NCI-H748 (cell line): ENCODE results near the gene KRT31.
"Not testable (repeated sequence)": the region's sequence is repeated elsewhere in the genome, so short reads cannot be mapped to it uniquely, and the experiment has no call there.

Experiments used
- DNase-seq: peaks from one replicate; lab custom pipeline; 2025; ENCODE audit not compliant: unreplicated experiment; lab: John Stamatoyannopoulos, UW

The KRT31 gene

DNA sequence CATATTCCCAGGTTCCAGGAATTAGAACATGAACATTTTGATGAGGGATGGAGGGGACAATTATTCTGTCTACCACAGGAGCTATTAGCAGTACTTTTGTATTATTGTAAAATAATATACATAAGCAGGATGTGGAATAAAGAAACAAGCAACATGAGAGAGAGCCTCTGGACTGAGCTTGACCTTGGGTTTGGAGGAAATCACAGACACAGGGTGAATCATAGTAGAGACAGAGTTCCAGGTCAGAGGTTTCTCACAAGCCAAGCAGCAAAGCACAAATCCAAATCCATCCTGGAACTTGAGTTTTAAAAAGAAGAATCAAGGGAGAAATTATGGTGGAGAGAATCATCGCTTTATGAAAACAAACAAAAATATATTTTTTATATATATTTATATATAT is 5.1 kb downstream of the KRT31 start:
- no peak for DNase-seq

DNA sequence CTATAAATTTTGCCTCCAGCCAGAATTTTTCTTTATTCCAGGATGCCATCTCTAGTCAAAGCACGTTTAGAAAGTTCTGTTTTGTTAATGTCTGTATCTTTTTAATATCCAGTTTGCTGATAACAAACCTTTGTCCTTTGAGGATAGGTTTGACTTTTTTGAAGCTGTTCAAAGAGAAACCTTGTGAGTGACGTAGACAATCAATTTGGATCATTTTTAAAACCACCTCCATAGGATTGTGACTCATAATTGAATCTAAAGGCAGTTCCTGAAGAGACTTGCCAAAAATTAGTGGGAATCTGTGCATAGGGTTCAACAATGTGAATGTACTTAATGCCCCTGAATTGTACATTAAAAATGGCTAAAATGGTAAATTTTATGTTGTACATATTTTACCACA is 5.9 kb downstream of the KRT31 start:
- no peak for DNase-seq

DNA sequence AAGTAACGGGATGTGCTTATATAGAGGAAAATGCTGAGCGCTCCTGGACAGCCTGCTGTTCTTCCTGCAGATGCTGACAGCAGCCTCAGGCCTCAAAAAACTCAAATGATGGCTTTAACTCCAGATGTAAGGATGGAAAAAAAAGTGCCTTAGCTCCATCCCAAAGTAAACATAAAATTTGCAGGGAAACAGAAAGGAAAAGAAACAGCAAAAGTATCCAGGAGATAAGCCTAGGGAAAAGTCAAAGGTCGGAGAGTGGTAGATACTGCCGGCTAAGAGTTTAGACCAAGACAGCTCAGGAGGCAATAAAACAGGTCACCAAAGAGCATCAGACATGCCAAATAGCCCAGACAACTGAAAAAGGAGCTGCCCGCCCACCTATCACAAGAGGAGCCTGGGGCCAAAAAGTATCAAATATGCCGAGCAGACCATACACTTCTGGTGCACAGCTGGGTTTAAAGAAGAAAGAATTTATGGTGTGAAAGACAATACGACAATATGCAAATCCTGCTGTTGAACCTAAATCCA is 6.9 kb downstream of the KRT31 start:
- no peak for DNase-seq

DNA sequence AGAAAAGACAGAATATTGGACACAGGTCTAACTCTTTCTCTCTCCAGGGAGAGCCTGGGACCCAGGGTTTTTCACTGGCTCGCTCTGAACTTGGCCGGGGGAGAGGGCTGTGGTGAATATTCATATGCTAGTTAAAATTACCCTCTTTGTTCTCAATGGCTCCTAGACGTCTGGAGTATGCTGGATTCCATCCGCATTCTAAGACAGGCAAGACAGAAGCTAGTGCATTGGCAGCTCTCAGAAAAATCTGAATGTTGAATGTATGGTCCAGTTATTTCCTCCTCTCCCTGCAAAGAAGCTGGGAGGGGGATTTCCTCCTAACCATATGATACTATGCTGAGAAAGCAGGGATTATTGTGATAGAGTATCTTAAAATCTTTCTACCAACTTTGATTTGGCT is 9.7 kb downstream of the KRT31 start:
- no peak for DNase-seq

DNA sequence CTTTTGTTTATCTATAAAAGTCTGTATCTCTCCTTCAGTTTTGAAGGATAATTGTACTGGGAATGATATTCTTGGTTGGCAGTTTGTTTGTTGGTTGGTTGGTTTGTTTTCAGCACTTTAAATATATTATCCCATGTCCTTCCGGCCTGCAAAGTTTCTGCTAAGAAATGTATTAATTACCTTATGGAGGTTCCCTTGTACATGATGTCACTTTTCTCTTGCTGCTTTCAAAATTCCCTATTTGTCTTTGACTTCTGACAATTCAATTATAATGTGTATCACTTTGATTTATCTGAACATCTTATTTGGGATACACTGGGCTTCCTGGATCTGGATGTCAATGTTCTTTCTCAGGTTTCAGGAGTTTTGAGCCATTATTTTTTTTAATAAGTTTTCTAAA is 11.2 kb downstream of the KRT31 start:
- DNase-seq, result no peak

DNA sequence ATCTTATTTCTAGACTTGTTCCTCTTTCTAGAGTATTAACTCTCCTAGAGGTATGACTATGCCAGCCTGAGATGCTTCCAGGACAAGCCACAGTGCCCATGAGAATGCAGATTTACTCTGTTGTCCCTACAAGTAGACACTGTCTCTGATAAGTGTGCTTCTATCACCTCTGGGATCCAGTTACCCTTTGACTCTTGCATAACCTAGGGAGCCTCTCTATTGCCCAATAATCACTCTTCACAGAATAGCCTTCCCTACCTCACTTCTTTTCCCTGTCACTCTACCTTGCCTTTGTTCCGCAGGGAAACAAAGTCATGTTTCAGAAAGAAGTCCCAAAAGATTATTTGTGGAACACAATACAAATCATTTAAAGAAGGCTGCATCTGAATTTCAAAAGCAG is 13.7 kb downstream of the KRT31 start:
- no peak for DNase-seq

DNA sequence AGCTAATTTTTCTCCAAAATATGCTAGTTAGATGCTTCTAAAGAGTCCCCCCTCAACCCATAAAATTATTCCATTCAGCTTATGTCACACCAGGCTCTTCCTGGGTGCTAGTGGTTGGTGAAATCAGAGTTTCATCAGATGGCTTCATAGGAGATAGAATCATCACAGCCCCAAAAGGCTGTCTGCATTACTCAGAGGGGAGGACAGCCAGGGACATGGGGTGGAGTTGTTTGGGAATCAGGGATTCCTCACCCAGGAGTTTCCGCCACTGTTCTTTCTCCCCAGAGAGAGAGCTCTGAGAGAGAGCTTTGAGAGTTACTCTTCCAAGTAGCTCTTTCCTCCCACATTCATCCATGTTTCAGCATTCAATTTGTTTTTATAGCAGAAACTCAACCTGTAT is 15.0 kb downstream of the KRT31 start:
- DNase-seq, result no peak

DNA sequence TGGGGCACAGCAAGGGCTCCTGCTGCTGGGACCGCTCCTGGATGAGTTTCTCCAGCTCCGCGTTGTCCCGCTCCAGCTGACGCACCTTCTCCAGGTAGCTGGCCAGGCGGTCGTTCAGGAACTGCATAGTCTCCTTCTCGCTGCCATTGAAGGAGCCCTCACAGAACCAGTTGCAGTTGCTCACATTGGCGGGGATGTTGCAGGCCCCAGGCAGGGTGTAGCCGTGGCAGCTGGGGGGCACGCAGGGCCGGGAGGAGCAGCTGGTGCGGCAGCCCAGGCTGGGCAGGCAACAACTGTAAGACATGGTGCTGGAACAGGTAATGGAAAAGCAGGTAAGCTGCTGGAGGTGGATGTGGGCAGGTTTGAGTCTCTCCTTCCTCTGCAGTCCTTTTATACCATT is 15.5 kb downstream of the KRT31 start, which contains the start of gene KRT34:
KRT34 (minus strand) TSS at position 364 of the 400 bp plus-strand sequence; CDS start at position 304, 60 bp downstream.
- not testable (repeated sequence) for DNase-seq

DNA sequence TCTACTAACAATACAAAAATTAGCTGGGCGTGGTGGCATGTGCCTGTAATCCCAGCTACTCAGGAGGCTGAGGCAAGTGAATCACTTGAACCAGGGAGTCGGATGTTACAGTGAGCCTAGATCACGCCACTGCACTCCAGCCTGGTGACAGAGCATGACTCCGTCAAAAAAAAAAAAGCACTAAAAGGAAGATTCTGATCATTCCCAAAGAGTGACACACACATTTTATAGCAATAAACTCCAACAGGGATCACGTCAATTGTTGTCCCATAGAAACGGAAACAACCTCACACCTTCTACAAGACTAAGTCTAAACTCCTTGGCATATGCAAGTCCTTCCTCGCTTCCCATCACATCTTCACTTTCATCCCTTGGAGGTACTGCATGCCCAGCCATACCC is 17.3 kb downstream of the KRT31 start:
- DNase-seq, result not testable (repeated sequence)

DNA sequence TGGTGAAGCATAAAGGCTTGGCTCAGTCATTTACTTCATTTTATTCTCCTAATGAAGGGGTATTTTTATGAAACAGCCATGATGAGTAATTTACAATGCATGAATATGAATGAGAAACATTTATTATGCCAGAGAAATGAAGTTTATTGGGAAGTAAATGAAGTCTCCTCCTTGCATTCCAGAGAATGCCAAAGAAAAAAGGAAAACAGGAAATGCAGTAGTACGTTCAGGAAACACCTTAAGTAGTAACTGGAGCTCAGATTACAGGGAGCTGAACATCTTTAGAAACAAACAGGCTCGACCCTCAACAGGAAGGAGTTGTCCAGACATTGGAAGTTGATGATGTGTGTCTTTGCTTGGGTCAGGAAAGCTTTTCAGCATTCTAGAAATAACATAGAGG is 19.9 kb downstream of the KRT31 start:
- no peak for DNase-seq

DNA sequence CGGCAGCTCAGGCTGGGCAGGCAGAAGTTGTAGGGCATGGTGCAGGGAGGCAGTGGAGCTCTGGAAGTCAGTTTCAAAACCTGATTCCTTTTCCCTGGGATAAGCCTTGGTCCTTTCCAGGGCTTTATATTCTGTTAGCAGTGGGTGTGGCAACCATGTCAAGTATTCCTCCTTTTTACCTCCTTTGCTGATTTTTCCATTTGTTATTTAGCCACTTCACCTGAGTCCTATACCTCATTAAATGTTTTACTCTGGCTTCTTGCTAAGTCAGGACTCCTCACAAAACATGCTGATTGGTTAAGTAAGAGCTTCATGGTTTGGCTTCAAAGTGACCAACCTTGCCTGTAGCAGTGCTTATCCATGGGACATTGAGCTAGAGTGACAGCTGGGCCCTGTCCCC is 27.7 kb downstream of the KRT31 start, which contains the start of gene KRT33B:
KRT33B (minus strand) TSS at position 101 of the 400 bp plus-strand sequence; CDS start at position 38, 63 bp downstream.
- no peak for DNase-seq

DNA sequence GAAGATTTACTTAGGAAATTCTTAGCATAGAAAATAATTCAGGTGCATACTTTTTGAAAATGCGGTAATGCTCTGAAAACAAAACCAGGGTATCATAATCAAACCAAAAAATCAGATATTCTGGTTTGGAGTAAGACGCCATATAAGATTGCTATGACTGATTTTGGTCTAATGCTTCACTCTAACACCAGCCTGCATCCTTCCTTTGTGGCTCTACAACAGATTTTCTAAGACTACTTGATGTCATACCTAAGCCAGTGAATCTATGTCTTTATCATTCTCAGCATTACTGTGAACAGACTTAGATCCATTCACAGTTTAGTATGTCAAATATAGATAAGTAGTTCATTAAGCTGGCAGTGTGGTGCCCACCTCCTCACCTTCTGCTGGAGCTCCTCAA is 28.4 kb downstream of the KRT31 start:
- no peak for DNase-seq

DNA sequence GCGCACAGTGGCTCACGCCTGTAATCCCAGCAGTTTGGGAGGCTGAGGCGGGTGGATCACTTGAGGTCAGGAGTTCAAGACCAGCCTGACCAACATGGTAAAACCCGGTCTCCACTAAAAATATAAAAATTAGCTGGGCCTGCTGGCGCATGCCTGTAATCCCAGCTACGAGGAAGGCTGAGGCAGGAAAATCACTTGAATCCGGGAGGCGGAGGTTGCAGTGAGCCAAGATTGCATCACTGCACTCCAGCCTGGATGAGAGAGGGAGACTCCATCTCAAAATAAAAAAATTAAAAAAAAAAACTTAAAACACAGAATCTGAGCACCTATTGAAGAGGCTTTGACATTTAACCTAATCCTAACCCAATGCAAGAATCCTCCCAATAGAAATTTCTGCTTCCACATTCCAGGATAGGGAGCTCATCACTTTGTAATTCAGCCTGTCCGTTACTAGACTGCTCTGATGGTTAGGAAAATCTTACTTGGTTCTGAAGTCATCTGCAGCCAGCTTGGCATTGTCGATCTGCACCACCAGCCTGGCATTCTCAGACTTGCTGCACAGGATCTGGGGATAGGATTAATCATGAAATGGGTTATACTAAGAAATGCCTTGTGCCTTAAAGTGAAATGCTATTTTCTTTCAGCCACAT is 29.9 kb downstream of the KRT31 start:
- no peak for DNase-seq

DNA sequence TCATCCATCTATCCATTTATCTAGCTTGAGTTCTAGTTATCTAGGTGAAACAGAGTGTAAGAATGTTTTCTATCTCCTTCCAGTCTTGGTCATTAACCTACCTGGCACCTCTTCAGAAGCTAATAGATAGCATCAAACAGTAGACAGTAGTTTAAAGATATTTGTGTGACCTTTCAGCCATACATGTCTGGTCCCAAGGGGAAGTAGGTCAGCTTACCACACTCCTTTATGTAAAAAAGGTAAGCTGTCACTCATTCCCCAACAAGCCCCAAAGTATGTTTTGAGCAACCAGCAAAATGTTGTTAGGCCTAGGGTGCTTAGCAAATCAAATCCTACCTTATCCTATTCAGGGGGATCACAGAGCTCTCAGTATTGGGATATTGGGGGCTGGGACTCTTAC is 31.3 kb downstream of the KRT31 start:
- DNase-seq, result no peak

DNA sequence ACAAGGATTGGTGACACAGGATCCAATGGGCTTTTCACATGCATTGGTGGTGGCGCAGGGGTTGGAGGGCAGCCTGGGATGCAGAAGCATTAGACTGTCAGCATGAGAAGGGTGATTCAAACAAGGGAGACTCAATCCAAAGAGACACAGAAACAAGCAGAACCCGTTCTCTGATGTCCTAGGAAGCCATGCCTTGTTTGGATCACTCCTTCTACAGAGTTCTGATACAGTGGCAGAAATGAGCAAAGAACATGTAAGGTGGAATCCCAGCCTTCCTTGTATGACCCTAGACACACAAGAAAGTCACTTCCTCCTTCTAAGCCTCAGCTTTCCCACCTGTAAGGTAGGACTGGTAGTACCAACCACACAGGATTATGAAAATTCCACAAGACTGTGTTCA is 33.5 kb downstream of the KRT31 start:
- DNase-seq, result no peak

DNA sequence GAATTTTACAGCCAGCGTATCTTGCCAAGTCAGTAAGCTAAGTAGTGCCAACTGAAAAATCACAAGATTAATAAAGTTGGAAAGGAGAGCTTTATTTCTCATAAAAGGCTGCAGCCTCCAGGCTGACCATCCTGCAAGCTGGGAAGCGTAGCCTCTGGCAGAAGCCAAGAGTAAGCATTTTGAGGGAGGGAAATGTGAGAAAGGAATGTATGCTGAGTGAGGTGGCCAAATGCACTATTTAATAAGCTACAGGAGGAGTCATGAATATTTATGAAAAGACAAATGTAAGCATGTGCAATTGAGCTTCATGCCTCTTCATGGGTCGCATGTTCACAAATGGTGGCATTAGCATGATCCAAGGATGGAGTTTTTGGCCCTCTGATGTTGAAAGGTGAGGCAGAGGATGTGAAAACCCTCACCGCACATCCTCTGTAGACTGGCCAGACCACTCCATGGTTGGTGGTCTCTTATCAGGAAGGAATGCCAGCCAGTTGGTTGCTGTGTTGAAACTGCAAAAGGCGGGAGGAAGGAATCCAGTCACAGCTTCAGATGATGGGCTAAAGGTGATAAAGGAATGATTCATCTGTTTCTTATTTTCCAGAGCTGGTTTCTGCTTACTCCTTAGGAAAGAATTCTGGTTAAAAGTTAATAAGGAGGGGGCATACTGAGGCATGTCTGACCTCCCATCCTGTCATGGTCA is 37.0 kb downstream of the KRT31 start:
- no peak for DNase-seq

DNA sequence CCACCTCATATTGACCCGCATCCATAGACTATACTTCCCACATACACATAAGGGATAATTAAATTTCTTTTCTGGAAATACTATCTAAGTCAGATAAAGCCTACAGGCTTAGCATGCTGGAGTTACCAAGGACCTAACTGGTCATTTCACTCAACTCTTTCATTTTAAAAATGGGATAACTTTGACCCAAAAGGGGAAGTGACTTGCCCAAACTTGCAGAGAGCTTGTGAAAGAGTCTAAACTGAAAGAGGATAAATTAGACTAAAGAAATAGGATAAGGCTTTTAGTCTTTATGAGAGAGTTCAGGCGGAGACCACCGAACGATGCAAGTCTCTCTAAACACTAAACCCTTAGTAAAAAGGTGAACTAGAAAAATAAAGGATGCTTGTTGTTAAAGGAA is 42.9 kb downstream of the KRT31 start:
- no peak for DNase-seq

DNA sequence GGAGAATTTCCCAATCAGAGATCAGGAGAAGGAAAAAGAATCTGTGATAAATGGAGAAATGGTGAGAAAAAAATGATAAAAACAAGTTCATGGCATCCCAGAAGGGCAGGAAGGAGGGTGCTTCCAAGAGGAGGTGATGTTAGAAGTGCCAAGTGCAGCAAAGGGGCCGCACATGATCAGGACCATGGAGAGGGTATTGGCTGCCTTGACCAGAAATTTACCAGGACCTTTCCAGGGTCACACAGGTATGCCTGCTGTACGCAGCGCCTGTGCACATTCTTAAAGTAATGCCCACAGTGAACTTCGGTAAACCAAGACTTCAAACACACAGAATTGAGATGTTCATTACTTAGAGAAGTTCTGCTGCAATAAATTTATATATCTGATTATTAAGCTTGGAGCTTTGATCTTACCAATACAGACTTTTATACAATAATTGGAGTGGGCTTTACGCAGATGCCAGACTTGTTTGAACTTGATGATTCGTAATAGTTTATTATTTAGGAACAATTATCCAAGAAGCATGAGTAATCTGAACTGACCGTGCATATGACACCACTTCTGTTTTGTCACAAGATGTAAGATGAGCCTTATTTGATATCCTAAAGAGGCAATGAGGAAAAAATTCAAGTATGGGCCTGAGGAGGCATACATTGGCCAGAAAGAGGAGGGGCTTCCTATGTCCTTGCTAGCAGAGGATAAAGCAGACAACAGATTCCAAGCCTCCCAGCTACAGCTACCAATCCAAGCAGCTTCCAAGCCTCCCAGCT is 44.6 kb downstream of the KRT31 start:
- DNase-seq, result no peak

DNA sequence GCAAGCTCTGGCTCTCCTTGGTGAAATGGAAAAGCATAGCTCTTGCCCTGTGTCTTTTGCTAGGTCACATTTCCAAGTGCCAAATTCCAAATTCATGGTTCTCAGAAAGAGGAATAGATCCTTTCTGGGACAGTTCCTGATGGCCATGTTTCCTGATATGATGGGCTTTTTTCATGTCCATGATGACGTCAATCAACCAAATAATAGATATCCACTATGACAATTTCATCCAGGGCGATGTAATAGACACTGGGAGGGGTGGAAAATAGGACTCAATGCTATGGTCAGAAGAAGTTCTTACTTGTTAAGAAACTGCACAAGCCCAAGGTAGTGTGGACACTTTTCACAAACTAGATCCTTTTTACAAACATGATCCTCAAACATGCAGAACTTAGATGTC is 46.2 kb downstream of the KRT31 start:
- DNase-seq, result no peak

DNA sequence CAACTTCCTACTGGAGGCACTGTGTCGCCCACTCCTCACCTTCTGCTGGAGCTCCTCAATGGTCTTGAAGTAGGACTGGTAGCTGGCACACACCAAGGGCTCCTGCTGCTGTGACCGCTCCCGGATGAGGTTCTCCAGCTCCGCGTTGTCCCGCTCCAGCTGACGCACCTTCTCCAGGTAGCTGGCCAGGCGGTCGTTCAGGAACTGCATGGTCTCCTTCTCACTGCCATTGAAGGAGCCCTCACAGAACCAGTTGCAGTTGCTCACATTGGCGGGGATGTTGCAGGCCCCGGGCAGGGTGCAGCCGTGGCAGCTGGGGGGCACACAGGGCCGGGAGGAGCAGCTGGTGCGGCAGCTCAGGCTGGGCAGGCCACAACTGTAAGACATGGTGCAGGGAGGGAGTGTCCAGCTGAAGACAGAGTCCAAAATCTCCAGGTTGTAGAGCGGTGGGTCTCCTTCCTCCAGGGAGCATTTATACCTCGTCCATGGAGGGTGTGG is 47.0 kb downstream of the KRT31 start, which contains the start of gene KRT33A:
KRT33A (minus strand) TSS at position 448 of the 498 bp plus-strand sequence; CDS start at position 387, 61 bp downstream.
- DNase-seq, result not testable (repeated sequence)
